ENCODE data around the gene KRTAP11-1. TPM values are rescaled to one million over a fixed set of nuclear protein-coding genes. Genes with fewer than 3 reads are reported as not detected.

The KRTAP11-1 gene
- total and polyA plus RNA-seq, 2 experiments from 2014 or later = not detected

- Histone ChIP-seq H3K27me3 (no peaks in the 10 kb centered on the region), H2AFZ (no peak overlapping the region), H3K79me2 (no peaks in the 10 kb centered on the region), H3K9me3 (ENCODE audit: low read depth) (no peaks in the 10 kb centered on the region), H3K9me2 (replicated peaks; ENCODE audit: insufficient read depth) (no peaks in the 10 kb centered on the region), H3K4me1 (ENCODE audit: insufficient read depth) (no peaks in the 10 kb centered on the region), H4K20me1 (ENCODE audit: insufficient read depth, poor library complexity, severe bottlenecking) (no peaks in the 10 kb centered on the region), H3K4me3 (no peak overlapping the region), H3K27ac (no peak overlapping the region), H3K36me3 (replicated peaks; ENCODE audit: insufficient read depth, low read depth) (no peaks in the 10 kb centered on the region), H3K4me2 (no peak overlapping the region)
- no peak for TF ChIP-seq CTCF (IDR thresholded peaks at IDR 0.05; ENCODE audit: poor library complexity)
- no peak for TF ChIP-seq EZH2 (IDR thresholded peaks at IDR 0.05; ENCODE audit: borderline replicate concordance)
- DNase-seq (ENCODE audit: low spot score) = no peak
Measured at GRCh38 chr21:30842990-30843389, 38.4 kb downstream of the KRTAP11-1 start.

DNA sequence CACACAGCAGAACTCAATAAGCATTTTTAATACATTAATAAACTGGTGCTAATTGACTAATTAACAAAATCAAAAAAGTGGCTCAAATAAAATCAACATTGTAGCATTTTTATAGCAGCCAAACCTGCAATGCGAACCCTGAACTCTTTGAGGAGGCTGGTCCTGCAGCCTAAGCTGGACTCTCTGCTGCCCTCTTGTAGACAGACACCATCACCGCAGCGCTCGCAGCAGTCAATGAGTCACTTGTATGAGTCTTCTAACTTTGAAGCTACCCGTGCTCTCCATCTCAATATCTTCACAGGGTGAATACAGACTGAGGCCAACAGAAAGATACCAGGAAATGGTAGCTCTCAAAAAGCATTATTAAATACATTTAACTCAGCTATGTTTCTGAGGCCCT is 42.1 kb downstream of the KRTAP11-1 start:
- no peak overlapping the region for H3K4me2 ChIP-seq
- H4K20me1 ChIP-seq (ENCODE audit: insufficient read depth, poor library complexity, severe bottlenecking) = no peaks in the 10 kb centered on the region
- H2AFZ ChIP-seq = no peak overlapping the region
- no peaks in the 10 kb centered on the region for H3K79me2 ChIP-seq
- no peaks in the 10 kb centered on the region for H3K9me2 ChIP-seq (replicated peaks; ENCODE audit: insufficient read depth)
- no peak overlapping the region for H3K27ac ChIP-seq
- TF ChIP-seq EZH2 (IDR thresholded peaks at IDR 0.05; ENCODE audit: borderline replicate concordance) = no peak
- TF ChIP-seq CTCF (IDR thresholded peaks at IDR 0.05; ENCODE audit: poor library complexity) = peak; percentile 57
- 18% methylated on average over 5 of the region's 5 CpGs for WGBS (ENCODE audit: low lambda C conversion rate, missing lambda C conversion rate)
- H3K9me3 ChIP-seq (ENCODE audit: low read depth) = no peaks in the 10 kb centered on the region
- H3K36me3 ChIP-seq (replicated peaks; ENCODE audit: insufficient read depth, low read depth) = no peaks in the 10 kb centered on the region
- H3K27me3 ChIP-seq = no peaks in the 10 kb centered on the region
- peak; percentile 78 for DNase-seq (ENCODE audit: low spot score)
- H3K4me1 ChIP-seq (ENCODE audit: insufficient read depth) = no peaks in the 10 kb centered on the region
- H3K4me3 ChIP-seq = no peak overlapping the region

DNA sequence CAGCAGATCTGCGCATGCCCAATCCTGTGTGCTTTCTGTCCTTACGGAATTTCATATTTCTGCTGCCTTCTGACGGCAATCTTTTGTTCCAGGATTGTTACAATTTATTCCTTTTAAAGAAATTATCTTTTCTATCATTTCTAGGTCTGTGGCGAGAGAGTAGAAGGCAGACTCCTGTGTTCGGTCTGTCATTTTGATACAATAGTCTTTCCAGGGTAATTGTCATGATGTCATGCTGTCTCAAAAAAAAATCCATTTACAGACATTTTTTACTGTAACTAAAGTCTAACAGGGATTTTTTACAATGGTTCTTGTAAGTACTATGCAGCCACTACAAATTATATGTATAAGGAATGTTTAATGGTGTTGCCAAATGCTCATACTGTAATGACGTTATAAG is 42.8 kb downstream of the KRTAP11-1 start:
- H2AFZ ChIP-seq = no peak overlapping the region
- H3K79me2 ChIP-seq = no peaks in the 10 kb centered on the region
- no peak for DNase-seq (ENCODE audit: low spot score)
- H3K9me3 ChIP-seq (ENCODE audit: low read depth) = no peaks in the 10 kb centered on the region
- H3K9me2 ChIP-seq (replicated peaks; ENCODE audit: insufficient read depth) = no peaks in the 10 kb centered on the region
- H3K36me3 ChIP-seq (replicated peaks; ENCODE audit: insufficient read depth, low read depth) = no peaks in the 10 kb centered on the region
- WGBS (ENCODE audit: low lambda C conversion rate, missing lambda C conversion rate) = 91% methylated on average over 6 of the region's 6 CpGs
- H4K20me1 ChIP-seq (ENCODE audit: insufficient read depth, poor library complexity, severe bottlenecking) = no peaks in the 10 kb centered on the region
- H3K27ac ChIP-seq = no peak overlapping the region
- TF ChIP-seq EZH2phosphoT487 (IDR thresholded peaks at IDR 0.05; ENCODE audit: low read depth, severe bottlenecking, unreplicated experiment) = no peak
- TF ChIP-seq CTCF (IDR thresholded peaks at IDR 0.05; ENCODE audit: poor library complexity) = no peak
- no peak for TF ChIP-seq EZH2 (IDR thresholded peaks at IDR 0.05; ENCODE audit: borderline replicate concordance)
- H3K4me2 ChIP-seq = no peak overlapping the region
- no peak overlapping the region for H3K4me3 ChIP-seq
- H3K27me3 ChIP-seq = no peaks in the 10 kb centered on the region
- no peaks in the 10 kb centered on the region for H3K4me1 ChIP-seq (ENCODE audit: insufficient read depth)

DNA sequence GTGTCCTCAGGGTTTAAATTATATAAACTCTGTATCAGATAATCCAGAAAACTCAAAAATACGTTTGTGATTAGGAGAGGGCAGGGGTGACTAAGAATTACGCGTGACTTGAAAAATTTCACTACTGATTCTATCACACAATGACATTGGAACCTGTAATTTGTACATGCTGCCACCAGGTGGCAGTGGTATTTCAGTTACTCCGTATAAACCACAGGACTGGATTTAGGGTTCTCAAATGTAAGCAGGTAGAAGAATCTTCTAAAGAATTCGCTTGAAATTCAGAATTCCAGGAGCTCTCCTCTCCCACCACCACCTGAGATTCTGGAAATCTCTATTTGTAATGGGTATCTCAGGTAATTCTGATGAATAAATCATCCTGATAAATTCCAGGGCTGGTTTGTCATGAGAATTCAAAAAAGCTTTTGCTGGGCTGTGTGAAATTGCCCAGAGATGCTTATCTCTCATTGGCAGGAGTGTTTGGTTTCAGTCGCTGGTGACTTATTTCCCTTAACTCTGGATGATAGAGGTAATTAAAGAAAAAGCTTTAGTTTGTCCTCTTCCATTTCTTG is 50.1 kb downstream of the KRTAP11-1 start:
- TF ChIP-seq EZH2 (IDR thresholded peaks at IDR 0.05; ENCODE audit: borderline replicate concordance) (no peak), CTCF (IDR thresholded peaks at IDR 0.05; ENCODE audit: poor library complexity) (peak; percentile 48)

More for the DNA sequence above, 50.1 kb downstream of the KRTAP11-1 start:
- H2AFZ ChIP-seq = no peak overlapping the region
- H3K4me2 ChIP-seq = no peak overlapping the region
- H3K27ac ChIP-seq = no peak overlapping the region
- H3K9me2 ChIP-seq (replicated peaks; ENCODE audit: insufficient read depth) = no peaks in the 10 kb centered on the region
- WGBS (ENCODE audit: low lambda C conversion rate, missing lambda C conversion rate) = 29% methylated on average over 6 of the region's 6 CpGs
- H4K20me1 ChIP-seq (ENCODE audit: insufficient read depth, poor library complexity, severe bottlenecking) = no peaks in the 10 kb centered on the region
- DNase-seq (ENCODE audit: low spot score) = peak; percentile 29
- H3K4me3 ChIP-seq = no peak overlapping the region
- H3K79me2 ChIP-seq = no peaks in the 10 kb centered on the region
- H3K36me3 ChIP-seq (replicated peaks; ENCODE audit: insufficient read depth, low read depth) = no peaks in the 10 kb centered on the region
- no peaks in the 10 kb centered on the region for H3K27me3 ChIP-seq
- H3K4me1 ChIP-seq (ENCODE audit: insufficient read depth) = no peaks in the 10 kb centered on the region
- H3K9me3 ChIP-seq (ENCODE audit: low read depth) = no peaks in the 10 kb centered on the region
